ENCODE data around the gene CACNB2.

DNA sequence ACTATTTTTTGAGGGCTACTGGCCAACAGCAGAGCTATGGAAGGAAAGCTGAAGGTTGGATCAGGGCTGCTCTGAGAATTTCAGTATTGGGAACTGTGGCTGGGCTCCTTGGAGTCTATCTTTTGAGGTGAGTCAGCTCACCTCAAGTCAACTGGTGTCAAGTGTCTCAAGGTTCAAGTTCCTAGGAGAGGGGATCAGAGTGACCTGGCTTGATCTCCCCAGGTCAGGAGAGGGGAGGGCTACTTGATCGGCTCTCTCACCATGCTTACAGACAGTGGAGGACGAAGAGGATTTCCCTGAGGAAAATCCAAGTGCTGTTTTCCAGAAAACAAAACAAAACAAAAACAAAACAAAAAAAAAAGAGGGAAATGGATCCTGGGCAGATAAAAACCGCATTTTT lies 132.8 kb downstream of the CACNB2 start:
- TF ChIP-seq, protein P1, sequence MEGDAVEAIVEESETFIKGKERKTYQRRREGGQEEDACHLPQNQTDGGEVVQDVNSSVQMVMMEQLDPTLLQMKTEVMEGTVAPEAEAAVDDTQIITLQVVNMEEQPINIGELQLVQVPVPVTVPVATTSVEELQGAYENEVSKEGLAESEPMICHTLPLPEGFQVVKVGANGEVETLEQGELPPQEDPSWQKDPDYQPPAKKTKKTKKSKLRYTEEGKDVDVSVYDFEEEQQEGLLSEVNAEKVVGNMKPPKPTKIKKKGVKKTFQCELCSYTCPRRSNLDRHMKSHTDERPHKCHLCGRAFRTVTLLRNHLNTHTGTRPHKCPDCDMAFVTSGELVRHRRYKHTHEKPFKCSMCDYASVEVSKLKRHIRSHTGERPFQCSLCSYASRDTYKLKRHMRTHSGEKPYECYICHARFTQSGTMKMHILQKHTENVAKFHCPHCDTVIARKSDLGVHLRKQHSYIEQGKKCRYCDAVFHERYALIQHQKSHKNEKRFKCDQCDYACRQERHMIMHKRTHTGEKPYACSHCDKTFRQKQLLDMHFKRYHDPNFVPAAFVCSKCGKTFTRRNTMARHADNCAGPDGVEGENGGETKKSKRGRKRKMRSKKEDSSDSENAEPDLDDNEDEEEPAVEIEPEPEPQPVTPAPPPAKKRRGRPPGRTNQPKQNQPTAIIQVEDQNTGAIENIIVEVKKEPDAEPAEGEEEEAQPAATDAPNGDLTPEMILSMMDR (IDR thresholded peaks at IDR 0.05) = no peak
- no peak for TF ChIP-seq POLR2AphosphoS5 (IDR thresholded peaks at IDR 0.05; ENCODE audit: low read depth, low read length)

Measured in Panc1 (cell line).